Stimulated activated CD4-positive, alpha-beta T cell treated with anti-CD3 and anti-CD28 coated beads, Interleukin-4, amount 100 ng/mL, for 1 hour (primary cell): ENCODE results near the gene VDR.
A peak's percentile ranks its signal among the peaks of the same experiment; 100 is the strongest.
"Not testable (repeated sequence)": the region's sequence is repeated elsewhere in the genome, so short reads cannot be mapped to it uniquely, and the experiment has no call there.

Experiments used
- DNase-seq: peaks from one replicate; pipeline ENCODE4 v3.0.0-alpha.2; 2020

VDR gene

DNA sequence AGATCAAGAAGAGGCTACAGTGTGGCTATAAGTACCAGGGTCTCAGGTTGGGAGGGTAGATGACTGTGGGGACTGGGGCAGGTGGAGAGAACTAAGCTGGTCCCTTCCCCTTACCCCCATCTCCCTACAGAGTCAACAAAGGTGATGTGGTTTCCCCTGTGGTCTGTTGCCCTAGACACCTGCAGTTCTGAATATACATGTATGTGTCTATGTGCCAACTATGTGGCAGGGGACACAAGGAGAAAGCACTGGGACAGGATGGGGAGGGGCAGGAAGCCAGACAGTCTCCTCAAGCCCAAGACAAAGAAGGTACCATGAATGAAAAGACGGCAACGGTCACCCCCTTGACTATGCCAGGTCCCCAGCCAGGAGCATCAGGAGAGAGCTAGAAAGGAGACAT is 80.6 kb downstream of the VDR start:
- DNase-seq, result no peak

DNA sequence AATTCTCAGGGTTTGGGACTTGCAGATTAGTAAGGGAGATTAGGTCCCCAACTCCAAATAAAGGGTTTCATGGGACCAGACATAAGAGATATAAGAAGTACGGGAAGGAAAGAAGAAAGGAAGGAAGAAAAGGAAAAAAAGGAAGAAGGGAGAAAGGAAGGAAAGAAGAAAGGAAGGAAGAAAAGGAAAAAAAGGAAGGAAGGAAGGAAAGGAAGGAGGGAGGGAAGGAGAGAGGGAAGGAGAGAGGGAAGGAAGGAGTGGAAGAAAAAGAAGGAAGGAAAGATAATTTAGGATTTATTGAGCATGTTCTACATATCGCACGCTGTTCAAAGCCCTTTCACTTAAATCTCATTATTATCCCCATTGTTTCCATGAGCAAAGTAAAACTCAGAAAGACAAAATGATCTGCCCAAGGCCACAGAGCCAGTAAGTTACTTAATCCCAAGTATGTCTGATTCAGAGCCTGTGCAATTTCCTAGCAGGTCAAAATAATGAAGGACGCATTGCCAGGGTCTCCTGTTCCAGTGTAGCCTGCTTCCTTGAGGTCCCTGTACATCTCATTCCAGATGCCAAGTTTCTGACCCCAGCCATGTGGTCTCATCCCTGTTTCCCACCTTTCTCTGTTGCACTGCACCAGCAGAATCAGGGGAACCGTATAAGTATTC is 81.2 kb downstream of the VDR start:
- DNase-seq, result no peak

DNA sequence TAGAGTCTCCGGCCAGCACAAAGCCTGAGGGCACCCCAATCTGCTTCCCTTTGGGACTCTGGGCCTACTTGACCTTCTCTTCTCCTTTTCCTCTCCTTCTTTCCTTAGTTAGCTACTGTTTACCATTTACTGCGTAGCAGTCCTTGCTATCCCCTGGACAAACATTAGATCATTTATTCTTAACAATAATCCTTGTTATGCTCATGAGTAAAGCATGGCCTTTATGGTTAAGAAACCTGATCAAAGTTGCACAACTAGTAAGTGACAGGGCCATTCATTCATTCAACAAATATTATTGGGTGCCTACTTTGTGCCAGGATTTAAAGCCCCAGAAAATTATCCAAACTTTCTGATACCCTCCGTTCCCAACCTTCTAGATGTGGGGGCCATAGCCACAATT is 81.9 kb downstream of the VDR start:
- no peak for DNase-seq

DNA sequence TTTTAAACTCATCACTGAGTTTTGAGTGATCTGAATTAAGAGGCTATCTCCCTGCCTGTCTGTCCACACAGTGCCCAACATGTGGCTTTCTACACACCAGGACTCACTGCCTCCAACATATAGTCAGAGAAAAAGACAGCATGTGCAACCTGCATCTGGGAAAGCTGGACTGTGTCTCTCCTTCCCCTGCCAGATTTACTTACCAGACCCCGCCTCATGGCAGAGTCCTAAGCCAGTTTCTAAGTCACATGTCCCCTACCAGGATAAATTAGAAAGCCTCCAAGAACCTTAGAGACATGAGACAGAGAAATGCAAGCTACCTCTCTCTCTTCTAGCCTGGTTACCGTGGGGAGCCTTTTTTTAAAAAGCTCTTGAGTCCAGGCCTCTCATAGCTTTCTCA is 82.4 kb downstream of the VDR start:
- DNase-seq, result no peak

DNA sequence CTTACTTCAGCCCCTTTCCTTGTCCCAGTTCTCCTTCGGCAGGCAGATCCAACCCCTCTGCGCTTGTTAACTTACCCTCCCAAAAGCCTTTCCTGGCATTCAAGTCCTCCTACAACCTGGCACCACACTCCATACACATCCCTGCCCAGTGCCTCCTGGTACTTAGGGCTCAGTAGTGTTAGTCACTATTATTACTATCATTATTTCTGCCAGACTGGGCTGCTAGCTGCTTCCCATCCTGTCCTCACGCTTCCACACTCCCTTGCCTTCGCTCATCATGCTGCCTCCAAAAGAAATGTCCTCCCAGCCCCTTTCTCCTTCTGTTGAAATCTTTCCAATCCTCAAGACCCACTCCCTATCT is 83.5 kb downstream of the VDR start:
- DNase-seq, result no peak

DNA sequence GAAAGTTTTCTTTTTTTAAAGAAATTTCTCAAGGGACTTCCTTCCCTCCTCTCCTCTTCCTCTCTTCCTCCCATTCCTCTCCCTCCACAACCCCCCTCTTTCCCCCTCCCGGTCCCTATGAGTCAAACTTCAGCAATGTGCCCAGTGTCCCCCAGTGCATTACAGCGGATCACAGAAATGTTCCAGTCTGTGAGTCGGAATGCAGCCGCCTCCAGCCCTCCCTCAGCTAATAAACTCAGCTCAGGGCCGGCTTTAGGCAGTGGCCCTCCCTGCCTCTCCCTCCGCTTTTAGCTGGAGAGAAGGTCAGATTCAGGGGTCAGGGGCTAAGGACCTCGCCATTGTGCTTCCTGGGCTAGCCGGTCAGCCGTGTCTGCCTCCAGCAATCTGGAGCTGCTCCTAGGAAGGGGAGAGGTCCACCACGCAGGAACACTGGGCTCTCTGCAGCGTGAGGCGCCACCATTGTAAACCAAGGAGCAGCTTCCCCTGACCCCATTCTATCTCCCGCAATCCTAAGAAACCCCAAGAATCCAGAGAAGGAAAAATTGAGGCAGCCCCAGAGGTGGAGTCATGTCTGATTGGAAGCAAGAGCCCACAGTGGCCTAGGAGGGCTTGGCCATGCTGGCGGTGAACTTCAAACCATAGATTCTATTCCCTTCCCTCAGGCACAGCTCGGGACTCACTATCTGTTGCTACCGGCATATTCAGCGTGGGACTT is 84.0 kb downstream of the VDR start:
- no peak for DNase-seq

DNA sequence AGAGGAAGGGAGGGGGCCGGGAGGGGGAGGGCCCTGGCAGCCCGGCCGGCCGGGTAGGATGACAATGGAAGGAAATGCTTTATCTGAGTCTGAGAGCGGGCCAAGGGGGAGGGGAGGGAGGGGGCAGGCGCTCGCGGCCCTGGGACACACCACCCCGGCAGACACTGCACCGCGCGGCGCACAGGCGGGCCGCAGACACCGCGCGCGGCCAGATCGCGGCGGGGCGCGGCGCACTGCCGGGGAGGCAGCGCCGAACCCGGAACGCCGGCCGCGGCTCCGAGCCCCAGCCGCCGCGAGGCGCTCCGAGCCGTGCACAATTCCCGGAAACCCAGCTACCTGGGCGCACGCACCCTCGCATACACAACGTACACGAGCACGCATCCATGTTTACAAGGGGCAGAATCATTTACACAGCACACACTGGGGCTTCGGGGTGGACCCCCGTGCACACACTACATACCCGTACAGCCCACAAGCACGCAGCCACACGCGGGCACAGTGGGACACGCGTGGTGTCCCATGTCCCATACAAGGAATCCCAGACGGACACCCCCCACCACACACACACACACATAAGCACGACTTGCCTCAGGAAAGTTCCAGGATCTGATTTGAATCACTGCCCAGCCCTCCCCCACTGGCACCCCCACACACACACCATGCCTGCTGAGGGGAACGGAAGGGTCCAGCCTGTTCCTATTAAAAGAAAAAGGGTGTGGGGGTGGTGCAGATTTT is 84.7 kb downstream of the VDR start, which contains the start of gene HDAC7:
HDAC7 (minus strand) TSS at position 8 of the 735 bp plus-strand sequence. CDS start 118 bp downstream, outside the sequence.
- DNase-seq, result peak; percentile 78

DNA sequence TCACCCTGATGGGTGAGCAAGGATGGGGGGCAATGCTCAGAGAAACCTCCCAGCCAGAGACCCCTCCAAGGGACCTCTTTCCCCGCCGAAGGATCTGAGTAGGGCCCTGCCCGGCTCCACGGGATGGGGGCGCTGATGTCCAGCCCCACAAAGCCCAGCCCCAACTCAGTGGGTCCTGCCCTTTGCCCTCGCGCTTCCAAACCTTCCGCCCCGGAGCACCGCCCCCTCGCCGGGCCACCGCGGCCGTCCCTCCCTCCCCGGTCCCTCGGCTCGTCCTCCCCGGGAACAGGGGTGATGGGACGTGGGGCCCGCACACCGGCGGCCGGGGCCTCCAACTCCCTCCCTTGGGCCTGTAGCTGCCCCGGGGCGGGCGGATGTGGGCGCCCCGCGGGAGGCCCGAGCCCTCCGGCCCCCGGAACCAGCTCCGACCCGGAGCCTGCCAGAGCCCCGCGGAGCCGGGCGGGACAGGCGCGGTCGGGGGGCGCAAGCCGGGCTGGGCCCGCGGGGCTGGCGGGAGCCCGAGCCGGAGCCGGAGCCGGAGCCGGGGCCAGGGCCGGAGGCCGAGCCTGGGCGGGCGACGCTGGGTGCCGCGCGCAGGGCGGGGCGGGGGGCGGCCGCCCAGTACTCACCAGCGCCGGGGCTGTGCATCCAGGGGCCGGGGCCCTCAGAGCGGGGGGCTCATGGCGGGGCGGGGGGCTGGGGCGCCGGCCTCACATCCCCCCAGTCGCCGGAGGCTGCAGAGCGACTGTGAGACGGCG is 85.5 kb downstream of the VDR start:
- peak; percentile 58 for DNase-seq

DNA sequence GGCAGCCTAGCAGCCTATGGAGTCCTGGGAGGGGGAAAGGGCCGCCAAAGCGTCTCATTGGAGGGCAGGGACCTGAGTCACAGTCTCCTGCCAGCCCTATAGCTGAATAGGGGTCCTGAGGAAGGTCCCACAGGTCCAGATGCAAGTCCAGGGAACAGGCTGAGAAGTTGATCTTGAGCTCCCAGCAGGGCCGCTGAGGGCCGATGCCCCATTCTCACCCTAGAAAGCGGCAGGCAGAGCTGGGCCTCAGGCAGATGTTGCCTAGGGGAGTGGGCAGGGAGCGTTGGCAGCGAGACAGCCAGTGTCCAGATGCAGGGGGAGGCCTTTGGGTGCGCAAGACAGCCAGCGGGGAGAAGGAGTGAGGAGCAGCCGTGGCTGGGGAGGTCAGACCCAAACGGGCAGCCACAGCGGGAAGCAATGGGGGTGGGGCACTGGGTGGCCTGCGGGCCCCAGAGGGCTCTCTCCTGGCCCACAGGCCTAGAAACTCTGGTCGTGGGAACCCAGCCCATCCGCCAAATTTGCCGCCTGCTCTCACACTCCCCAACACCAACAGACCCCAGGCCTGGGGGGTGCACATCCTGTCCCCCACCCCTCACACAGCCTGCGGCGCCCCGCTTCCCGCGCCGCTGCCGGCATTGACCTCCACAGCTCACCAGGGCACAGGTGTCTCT is 86.2 kb downstream of the VDR start:
- DNase-seq, result no peak

DNA sequence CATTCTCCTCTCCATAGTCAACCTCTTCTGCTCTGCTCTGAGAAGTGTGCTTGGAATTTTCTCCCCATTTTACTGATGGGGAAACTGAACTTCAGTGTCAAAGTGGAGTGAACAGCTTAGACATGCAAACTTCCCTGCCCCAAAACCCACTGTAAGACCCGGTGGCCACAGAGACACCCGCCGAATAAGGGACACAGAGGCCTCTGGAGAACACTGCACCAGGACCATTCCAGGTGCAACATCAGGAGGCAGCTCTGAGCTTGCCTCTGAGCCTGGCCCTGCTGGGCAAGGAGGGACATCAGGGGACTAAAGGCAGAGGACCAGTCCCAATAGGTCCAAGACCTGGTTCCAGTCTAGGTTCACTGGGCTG is 86.8 kb downstream of the VDR start:
- DNase-seq, result no peak

DNA sequence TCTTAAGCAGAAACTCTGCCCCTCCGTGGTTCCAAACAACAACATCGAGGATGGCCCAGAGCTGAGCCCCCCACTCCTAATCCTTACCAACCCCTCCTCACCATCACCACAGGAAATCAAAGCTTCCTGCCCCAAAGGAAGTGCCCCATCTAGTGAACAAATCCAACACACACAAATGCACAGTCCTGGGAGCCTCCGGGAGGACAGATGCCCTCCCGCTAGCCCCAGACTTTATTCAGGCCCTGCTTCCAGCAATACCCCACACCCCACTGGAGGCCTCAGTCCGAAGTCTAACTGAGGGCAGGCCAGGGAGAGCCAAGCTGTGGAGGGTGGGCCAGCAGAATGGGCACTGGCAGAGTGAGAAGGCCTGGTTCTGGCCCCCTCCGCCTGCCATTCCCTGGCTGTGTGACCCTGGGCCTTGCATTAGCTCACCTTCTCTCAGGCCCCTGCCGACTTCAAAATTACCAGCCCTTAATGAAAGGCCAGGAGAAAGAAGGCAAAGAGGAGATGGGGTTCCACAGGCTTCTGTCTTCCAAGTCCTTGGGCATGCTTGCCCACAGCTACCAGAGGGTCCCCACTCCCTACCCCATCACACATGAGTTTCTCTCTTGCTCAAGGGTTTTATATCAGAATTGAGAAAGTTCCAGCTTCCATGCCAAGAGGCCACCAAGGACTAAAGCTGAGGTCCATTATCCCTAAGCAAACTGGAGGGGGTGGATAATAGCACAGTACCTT is 87.4 kb downstream of the VDR start:
- no peak for DNase-seq

DNA sequence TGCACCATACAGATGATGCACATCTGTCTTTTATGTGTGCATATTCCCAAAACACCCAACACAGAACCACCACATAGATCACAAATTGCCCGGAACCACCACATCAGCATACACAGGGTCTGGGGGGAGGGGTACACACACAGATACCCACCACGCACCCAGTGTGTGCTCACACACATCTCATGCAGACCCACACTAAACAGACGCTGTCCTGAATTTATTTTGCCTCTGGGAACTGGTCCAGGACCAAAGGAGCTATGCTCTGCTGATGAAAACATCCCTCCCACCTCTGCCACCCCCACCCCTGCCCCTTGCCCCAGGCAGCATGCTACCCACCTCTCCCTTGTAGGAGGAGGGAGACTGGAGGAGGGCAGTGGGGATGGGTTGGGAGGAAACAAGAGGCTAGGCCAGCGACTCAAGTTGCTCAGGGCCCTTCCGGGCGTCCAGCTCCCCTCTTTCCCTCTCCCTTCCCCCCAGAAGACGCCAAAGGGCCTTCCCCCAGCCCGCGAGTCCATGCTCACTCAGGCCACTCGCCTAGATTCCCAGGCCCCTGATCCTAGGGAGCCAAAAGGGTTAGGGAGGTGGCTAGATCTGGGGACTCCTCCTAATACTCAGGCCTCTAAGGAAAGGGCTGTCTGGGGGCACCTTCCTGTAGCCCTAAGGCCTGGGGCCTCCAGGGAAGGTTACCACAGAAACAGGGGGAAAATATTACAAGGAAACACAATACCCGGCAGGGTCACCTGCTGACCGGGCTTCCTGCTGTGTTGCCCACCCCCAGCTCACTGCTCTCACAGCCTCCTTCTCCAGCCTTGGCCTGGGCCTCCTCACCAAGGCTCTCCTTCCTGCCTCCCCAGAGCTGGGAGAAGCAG is 88.2 kb downstream of the VDR start:
- DNase-seq, result no peak

DNA sequence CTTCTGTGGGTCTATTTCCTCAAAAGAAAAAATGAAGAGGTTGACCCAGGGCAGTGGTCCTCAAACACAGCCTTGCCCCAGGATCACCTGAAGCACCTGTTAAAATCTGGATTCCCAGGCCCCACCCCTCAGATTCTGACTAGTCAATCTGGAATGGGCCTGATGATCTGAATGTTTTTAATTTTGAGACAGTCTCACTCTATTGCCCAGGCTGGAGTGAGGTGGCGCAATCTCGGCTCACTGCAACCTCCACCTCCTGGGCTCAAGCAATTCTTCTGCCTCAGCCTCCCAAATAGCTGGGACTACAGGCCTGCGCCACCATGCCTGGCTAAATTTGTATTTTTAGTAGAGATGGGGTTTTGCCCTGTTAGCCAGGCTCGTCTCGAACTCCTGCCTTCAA is 89.3 kb downstream of the VDR start:
- DNase-seq, result not testable (repeated sequence)

DNA sequence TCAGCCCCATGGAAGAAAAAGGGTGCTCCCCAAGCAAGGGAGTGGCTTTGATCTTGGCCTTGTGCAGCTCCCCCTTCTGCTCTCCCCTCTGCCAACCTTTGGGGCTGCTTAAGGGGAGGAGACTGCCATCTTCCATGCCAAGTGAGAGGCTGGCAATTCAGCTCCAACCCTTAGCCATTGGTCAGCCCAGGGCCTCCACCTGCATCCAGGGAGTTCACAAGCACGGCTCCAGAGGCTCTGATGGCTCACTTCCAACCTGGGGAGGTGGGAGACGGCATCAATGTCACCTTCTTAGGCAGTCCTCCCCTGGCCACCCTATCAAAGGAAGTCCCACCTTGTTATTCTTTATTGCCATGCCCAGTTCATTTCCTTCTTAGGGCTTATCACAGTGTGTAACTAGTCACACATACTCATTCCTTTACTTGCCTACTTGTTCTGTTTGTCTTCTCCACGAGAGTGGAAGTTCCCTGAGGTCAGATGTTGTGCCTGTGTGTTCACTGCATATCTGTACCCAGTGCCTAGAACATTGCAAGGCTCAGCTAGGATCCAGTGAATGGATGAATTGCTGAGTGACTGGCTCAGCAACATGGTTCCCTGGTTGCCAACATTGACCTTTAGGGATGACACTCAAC is 90.1 kb downstream of the VDR start:
- no peak for DNase-seq

DNA sequence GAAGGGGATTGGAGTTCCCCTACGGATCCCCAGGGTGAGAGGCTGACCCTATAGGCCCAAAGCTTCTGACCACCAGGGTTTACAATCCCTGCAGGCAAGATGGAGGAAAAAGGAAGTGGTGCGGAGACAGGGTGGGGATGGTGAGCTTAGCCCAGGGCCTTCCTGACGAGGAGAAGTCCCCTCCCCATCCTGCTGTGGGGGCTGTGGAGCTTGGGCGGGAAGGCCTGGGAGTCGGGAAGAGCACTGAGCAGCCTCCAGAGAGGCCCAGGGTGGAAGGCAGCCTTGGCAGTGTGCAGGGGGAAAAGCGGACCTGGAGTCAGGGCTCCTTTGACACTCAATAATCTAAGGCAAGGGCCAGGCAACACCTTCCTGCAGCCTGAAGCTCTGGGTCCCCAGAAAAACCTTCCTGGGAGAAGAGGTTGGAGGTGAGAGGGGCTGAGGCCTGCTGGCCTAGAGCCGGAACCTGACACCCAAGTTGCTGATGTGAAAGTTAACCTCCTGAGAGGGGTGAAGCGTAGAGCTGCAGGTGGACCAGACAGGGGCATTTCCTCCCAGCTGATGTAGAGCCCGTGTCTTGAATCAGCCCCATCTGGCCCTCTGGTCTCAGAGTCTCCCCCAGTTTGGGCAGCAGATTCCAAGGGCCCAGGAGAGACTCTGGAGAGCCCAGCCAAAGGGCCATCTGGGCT is 91.1 kb downstream of the VDR start:
- DNase-seq, result no peak

DNA sequence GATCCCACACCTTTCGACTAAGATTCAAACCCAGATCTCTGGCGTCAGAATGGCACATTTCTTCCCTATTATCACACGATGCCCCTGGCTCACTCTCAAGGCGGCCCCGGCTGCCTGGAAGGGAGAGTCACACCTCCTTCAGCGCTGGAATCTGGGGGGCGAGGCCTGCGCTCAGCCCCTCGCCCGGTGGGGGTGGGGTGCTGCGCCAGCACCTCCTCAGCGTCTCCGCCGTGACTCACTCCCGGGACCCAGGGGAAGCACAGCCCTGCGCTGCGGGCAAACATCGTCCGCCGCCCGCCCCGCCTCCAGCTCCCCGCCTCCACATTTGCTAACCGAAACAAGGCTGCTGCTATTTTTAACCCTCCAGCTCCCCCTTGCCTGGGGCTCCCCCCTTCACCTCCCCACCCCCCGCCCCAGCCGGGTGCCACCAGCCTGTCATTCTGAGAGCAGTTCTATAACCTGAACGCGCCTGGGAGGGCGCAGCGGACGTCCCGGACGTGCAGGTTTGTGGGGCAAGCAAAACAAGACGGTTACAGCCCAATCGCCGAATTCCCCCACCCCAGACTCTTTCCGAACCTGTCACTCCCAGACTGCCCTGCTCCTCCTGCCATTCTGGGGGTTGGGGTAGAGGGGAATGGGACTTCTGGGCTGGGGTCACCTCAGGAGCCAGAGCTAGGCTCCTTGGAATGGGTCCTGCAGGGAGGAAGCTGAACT is 91.8 kb downstream of the VDR start:
- DNase-seq, result peak; percentile 95

DNA sequence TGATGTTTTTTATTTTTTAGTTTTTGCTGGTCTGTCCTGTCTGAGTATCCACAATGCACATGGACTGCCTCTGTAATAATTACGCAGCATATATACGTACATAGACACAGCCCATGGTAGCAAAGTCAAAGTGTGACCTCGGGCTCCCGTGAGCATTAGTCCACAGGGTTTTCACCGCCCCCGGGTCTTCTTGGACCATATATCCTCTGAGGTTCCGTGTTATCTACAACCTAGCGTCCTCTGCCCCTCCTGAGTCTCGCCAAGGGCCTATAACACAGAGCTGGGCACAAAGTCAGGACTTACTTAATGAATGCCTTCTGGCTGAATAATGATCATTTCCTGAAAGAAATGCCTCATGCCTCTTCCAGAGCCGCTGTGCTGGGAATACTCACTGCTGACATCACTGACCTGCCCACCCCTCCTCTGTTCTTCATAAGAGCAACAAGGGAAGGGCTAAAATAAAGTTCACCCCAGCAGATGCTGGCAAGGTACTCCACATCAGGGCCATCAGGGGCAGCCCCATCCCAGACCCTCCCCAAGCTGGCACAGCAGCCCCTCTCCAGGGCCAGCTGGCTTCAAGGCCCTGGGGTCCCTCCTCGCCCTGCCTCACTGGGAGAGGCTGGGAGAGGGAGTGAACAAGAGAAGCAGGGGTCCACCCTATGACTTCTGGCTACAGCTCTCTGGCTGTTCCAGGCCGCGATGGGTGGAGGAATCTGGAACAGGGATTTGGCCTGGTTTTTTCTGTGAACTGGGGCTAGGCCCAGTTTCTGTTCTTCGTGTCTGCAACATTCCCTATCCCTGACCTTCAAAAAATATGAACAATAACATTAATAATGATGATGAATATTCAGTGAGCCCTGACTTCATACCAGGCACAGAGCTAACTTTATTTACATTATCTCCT is 93.0 kb downstream of the VDR start:
- DNase-seq, result no peak

DNA sequence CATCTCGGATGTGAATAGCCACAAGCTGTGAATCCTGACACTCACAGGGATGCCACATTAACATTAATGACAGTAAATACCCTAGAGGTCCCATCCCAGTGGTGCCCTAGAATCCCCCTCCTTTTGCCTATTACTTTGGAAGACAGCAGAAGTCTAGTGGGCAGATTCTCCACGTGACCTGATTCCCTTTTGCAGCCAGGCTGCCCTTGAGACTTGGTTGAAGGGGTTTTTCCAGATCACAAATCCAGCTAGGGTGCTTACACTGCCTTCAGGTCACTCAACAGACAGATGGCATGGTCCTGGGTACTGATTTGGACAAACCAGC is 93.8 kb downstream of the VDR start:
- DNase-seq, result no peak
